ENCODE results near the gene HEATR3.

GRCh38 chr16:50040710-50041109 is 25.1 kb upstream of the HEATR3 start:
- TF ChIP-seq EZH2 (IDR thresholded peaks at IDR 0.05; ENCODE audit: borderline replicate concordance, low read length), result no peak
- TF ChIP-seq CTCF (IDR thresholded peaks at IDR 0.05; ENCODE audit: low read length), result no peak
